Hepatocyte (in vitro differentiated cells): Measurements from ENCODE around the gene PLXNA2. TPM values are rescaled to one million over a fixed set of nuclear protein-coding genes. Genes with fewer than 3 reads are reported as not detected.

Source experiments
- DNase-seq: peaks from one replicate; pipeline ENCODE4 v3.0.0-alpha.2; 2016; ENCODE audit warnings: low spot score
- H2AFZ ChIP-seq: fragments of 200-600 bp; sonication (generic); 2 replicates; pipeline ENCODE4 v1.6.0; 2016; ENCODE audit warnings: antibody characterized with exemption, mild to moderate bottlenecking
- H3K27ac ChIP-seq: fragments of 200-600 bp; sonication (generic); 2 replicates; pipeline ENCODE4 v1.5.1; 2016; ENCODE audit warnings: mild to moderate bottlenecking
- H3K27me3 ChIP-seq: fragments of 200-600 bp; sonication (generic); 2 replicates; pipeline ENCODE4 v1.6.1; 2016
- H3K36me3 ChIP-seq: fragments of 200-600 bp; sonication (generic); replicated peaks from 2 replicates; pipeline ENCODE4 v1.5.1; 2016; ENCODE audit warnings: low read depth; ENCODE audit not compliant: insufficient read depth
- H3K4me1 ChIP-seq: fragments of 200-600 bp; sonication (generic); 2 replicates; pipeline ENCODE4 v1.5.1; 2016; ENCODE audit warnings: mild to moderate bottlenecking, moderate library complexity; ENCODE audit not compliant: insufficient read depth
- H3K4me2 ChIP-seq: fragments of 200-600 bp; sonication (generic); 2 replicates; pipeline ENCODE4 v1.6.0; 2016
- H3K4me3 ChIP-seq: fragments of 200-600 bp; sonication (generic); 2 replicates; pipeline ENCODE4 v1.5.1; 2016; ENCODE audit warnings: mild to moderate bottlenecking
- H3K79me2 ChIP-seq: fragments of 200-600 bp; sonication (generic); 2 replicates; pipeline ENCODE4 v1.6.0; 2017; ENCODE audit warnings: mild to moderate bottlenecking
- H3K9me2 ChIP-seq: fragments of 200-600 bp; sonication (generic); replicated peaks from 2 replicates; pipeline ENCODE4 v1.6.0; 2017; ENCODE audit warnings: mild to moderate bottlenecking; ENCODE audit not compliant: insufficient read depth
- H3K9me3 ChIP-seq: fragments of 200-600 bp; sonication (generic); 2 replicates; pipeline ENCODE4 v1.5.1; 2016; ENCODE audit warnings: low read depth, mild to moderate bottlenecking
- H4K20me1 ChIP-seq: fragments of 200-600 bp; sonication (generic); 2 replicates; pipeline ENCODE4 v1.6.0; 2016; ENCODE audit warnings: mild to moderate bottlenecking; ENCODE audit not compliant: insufficient read depth, poor library complexity, severe bottlenecking
- EZH2 ChIP-seq: fragments of 200-600 bp; sonication (generic); IDR thresholded peaks from 2 replicates; pipeline ENCODE4 v1.6.1; 2016; ENCODE audit warnings: antibody characterized with exemption, mild to moderate bottlenecking, borderline replicate concordance
- EZH2phosphoT487 ChIP-seq: fragments of 200-600 bp; sonication (generic); IDR thresholded peaks from one replicate; pipeline ENCODE4 v1.6.1; 2018; ENCODE audit warnings: antibody characterized with exemption, mild to moderate bottlenecking, low read depth, moderate library complexity; ENCODE audit not compliant: unreplicated experiment, severe bottlenecking
- WGBS: methylation state at CpG from one replicate; pipeline ENCODE4 v1.1.6; 2016; ENCODE audit warnings: low lambda C conversion rate; ENCODE audit errors: missing lambda C conversion rate; 5-methylcytosine and 5-hydroxymethylcytosine counted together
- polyA plus RNA-seq: library from polyadenylated mRNA; unstranded; fragments of >200 nt; fragmentation: Nextera tagmentation; extraction: Ambion mirVana; gene quantifications from 2 replicates; pipeline ENCODE4 v1.2.1, GENCODE V29; 2016
- total RNA-seq: library from RNA; depleted of rRNA; stranded (reverse); fragments of >200 nt; gene quantifications from 2 replicates; pipeline ENCODE4 v1.2.3, GENCODE V29; 2014
- TF ChIP-seq, protein P1 (sequence below): fragments of 200-600 bp; sonication (generic); IDR thresholded peaks from 2 replicates; pipeline ENCODE4 v1.5.1; 2016; ENCODE audit warnings: antibody characterized with exemption, mild to moderate bottlenecking; ENCODE audit not compliant: poor library complexity

Gene PLXNA2
- total and polyA plus RNA-seq, 2 experiments from 2014 or later, result 9.8 to 13.1 TPM

DNA sequence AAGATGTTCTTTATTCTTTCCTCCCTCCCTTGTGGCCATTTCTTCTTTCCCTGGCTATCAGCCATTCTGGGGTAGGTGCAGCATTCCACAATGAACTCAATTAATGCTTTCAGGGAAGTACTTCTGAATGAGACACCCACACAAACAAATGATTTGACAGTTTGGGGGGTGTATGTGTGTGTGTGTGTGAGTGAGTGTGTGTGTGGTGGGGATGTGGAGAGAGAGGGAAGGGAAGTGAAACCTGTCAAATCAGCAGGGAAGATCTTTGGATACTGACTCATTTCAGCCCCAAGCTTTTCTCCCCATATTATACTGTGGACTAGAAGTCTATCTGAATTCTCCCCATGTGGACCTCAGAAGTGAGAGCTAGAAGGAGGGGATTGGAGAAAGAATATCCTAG, 178.3 kb downstream of the PLXNA2 start:
- no peaks in the 10 kb centered on the region for H3K9me2 ChIP-seq
- H3K36me3 ChIP-seq, result no peaks in the 10 kb centered on the region
- no peaks in the 10 kb centered on the region for H3K4me1 ChIP-seq
- no peaks in the 10 kb centered on the region for H4K20me1 ChIP-seq
- H2AFZ ChIP-seq, result no peak overlapping the region
- no peak for TF ChIP-seq EZH2phosphoT487
- TF ChIP-seq, protein P1, sequence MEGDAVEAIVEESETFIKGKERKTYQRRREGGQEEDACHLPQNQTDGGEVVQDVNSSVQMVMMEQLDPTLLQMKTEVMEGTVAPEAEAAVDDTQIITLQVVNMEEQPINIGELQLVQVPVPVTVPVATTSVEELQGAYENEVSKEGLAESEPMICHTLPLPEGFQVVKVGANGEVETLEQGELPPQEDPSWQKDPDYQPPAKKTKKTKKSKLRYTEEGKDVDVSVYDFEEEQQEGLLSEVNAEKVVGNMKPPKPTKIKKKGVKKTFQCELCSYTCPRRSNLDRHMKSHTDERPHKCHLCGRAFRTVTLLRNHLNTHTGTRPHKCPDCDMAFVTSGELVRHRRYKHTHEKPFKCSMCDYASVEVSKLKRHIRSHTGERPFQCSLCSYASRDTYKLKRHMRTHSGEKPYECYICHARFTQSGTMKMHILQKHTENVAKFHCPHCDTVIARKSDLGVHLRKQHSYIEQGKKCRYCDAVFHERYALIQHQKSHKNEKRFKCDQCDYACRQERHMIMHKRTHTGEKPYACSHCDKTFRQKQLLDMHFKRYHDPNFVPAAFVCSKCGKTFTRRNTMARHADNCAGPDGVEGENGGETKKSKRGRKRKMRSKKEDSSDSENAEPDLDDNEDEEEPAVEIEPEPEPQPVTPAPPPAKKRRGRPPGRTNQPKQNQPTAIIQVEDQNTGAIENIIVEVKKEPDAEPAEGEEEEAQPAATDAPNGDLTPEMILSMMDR, result no peak
- TF ChIP-seq EZH2, result no peak
- H3K4me2 ChIP-seq, result no peak overlapping the region
- no peak for DNase-seq
- H3K9me3 ChIP-seq, result no peaks in the 10 kb centered on the region
- peaks cover 17% of the 10 kb centered on the region for H3K27me3 ChIP-seq
- no peak overlapping the region for H3K4me3 ChIP-seq
- no peaks in the 10 kb centered on the region for H3K79me2 ChIP-seq
- H3K27ac ChIP-seq, result no peak overlapping the region

DNA sequence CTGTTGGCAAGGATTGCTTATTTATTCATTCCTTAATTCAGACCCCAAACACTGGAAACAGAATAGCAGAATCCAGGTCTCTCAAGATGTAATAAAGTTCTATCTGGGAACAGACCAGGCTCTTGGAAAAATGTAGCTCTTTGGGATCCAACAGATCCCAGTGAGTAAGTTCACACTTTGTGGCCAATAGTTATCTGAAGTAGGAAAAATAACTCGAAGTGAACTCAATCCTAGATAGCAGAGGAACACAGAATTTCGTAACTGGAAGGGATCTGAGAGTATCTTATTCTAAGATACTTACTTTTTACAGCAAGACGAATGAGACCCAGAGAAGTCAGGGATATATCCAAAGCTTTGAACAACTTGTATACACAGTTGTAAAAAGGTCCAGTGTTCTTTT, 182.6 kb downstream of the PLXNA2 start:
- Histone ChIP-seq H3K9me3 (no peaks in the 10 kb centered on the region), H3K27ac (no peak overlapping the region), H3K4me1 (peaks cover 7% of the 10 kb centered on the region), H3K79me2 (no peaks in the 10 kb centered on the region), H3K9me2 (no peaks in the 10 kb centered on the region), H3K4me2 (no peak overlapping the region), H3K27me3 (peaks cover 17% of the 10 kb centered on the region), H2AFZ (no peak overlapping the region), H3K36me3 (no peaks in the 10 kb centered on the region), H4K20me1 (no peaks in the 10 kb centered on the region), H3K4me3 (no peak overlapping the region)
- TF ChIP-seq EZH2phosphoT487, result no peak
- TF ChIP-seq, protein P1, result no peak
- no peak for TF ChIP-seq EZH2
- 76% methylated on average over 3 of the region's 3 CpGs for WGBS
- DNase-seq, result no peak

DNA sequence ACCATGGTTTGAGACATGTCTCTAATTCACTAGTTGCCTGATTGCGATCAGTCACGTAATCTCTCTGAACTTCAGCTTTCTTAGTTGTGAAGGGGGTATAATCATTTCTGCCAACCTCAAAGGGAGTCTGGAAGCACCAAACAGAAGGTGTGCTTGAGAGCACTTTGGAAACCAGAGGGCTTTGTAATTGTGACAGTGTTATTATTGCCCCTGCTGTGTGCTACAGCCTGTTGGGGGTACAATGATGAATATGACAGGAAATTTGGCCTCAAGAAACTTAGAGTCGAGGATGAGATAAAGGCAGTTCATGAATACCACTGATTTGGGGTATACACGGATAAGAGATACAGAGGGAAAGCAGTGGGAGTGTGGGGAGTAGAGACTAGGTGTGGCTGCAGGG, 183.1 kb downstream of the PLXNA2 start:
- no peaks in the 10 kb centered on the region for H4K20me1 ChIP-seq
- 78% methylated on average over 4 of the region's 4 CpGs for WGBS
- peaks cover 21% of the 10 kb centered on the region for H3K27me3 ChIP-seq
- H3K27ac ChIP-seq, result no peak overlapping the region
- peaks cover 7% of the 10 kb centered on the region for H3K4me1 ChIP-seq
- DNase-seq, result no peak
- H3K4me3 ChIP-seq, result no peak overlapping the region
- H3K36me3 ChIP-seq, result no peaks in the 10 kb centered on the region
- H3K4me2 ChIP-seq, result no peak overlapping the region
- no peaks in the 10 kb centered on the region for H3K9me2 ChIP-seq
- TF ChIP-seq, protein P1, result no peak
- TF ChIP-seq EZH2phosphoT487 (no peak), EZH2 (no peak)
- H2AFZ ChIP-seq, result no peak overlapping the region
- H3K9me3 ChIP-seq, result no peaks in the 10 kb centered on the region
- no peaks in the 10 kb centered on the region for H3K79me2 ChIP-seq
